Measurements from ENCODE around the gene SLC12A8.

The SLC12A8 gene

GRCh38 chr3:125069968-125070745 is 142.4 kb downstream of the SLC12A8 start:
- DNase-seq, result no peak

DNA sequence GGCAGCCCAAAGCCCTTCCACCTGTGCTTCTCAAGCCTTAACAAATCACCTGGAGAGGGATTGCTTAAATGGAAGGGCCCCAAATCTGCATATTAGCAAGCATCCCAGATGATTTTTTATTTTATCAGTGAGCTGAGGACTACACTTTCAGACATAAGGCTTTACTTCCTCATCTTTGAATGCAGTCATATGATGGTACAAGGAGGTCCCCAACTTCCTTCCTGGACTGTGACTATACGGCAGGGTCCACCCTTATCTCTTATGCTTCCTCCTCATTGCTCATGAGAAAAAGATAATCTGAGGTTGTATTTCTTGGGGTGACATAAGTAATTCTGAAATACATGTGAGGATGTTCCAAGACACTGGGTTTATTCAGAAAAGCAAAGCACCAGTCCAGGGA is 143.1 kb downstream of the SLC12A8 start:
- DNase-seq, result no peak

GRCh38 chr3:125068265-125068664 is 144.3 kb downstream of the SLC12A8 start:
- no peak for DNase-seq

- no peak for DNase-seq
These were observed 145.3 kb downstream of the SLC12A8 start for GRCh38 chr3:125067225-125067624.

DNA sequence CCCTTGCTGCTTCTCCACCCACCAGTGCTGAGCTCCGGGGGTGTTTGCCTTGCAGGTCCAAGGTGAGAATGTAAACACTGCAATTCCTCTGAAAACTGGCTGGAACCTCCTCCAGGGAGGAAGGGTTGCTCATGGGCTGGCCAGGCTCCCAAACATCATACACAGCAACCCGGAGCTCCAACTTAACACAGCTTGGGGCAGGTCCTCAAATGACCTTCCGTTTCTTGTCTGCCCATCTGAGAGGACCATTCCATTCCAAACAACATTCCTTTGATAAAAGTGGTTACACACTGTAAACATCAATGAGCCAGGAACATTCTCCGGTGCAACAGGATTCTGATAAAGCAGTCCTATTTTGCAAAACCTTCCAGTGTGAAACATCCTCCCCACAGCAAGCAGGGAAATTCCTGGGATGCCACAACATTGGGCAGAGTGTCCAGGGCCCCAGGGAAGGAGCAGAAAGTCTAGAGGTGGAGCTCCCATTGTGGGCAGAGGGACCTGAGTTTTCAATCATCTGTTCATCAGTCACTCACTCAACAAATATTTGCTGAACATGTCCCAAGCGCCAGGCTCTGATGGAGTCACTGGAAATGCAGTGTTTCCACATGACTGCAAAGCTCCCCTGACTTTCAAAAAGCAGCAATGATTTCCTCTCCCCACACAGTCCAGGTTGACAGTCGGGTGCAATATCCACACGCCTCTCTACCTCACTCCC is 149.5 kb downstream of the SLC12A8 start:
- DNase-seq, result no peak

- no peak for DNase-seq
These were observed 150.9 kb downstream of the SLC12A8 start for GRCh38 chr3:125061646-125062045.

DNA sequence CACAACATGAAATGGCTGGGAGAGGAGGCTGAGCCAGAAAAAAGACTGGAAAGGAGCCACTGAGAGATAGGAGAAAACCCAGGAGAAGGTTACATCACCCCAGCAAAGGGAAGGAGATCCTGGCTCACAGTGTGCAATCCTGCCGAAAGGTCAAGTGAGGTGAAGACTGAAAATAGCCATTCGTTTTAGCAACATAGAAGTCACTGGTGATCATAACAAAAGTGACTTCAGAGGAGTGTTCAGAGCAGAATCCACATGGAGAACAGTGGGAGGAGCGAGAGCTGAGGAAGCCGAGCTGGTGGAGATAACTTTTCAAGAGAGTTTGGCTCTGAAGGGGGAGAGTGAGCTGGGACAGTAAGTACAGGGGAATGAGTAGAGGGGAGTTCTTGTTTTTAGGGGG is 151.4 kb downstream of the SLC12A8 start:
- no peak for DNase-seq

DNA sequence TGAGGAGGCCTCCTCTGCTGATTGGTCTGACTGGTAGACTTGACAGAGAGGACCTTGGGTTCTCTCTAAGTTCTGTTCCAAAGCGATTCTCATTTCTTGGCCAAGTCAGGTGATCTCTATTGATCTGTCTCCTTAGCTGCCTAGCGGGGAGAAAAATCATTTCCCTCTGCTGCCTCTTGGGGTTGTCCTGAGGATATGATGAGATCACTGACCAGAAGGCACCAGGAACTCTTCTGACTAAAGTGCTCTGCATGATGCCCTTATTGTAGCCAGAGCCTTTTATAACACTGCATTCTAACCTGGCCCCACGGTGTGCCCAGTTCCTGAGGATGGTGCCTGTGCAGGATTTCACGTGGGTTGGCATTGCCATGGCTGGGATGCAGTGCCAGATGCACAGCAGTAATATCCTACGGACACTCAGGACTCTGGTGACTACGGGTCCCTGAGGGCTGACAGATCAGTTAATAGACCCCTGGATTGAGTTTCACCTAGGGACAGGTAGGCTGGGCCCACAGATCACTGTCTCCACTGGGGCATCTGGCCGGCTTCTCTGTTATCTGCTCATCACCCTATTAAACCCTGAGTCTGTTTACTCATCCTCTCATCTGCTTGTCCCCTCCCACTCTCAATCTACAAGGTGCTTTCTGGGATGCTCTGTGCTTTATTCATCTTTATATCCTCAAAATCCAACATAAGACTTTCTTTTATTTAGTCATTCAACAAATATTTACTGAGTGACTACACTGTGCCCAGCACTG is 152.9 kb downstream of the SLC12A8 start:
- no peak for DNase-seq

GRCh38 chr3:125058959-125059358 is 153.6 kb downstream of the SLC12A8 start:
- no peak for DNase-seq

DNA sequence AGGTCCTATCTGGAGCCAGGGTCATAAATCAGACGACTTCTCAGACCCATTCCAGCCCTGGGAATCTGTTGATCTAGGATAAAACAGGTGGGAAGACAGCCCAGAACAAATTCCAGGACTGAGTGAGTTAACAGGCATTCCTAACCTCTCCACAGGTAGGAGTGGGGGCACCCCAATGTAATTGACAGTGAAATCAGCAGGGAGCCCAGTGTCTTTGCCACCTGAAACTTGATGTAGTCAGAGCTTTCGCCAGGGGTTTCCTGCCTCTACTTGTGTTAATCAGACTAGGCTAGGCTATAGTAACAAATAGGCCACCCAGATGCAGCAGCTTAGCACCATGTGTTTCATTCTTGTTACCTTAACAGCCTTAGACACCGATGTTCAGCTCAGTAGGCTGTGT is 154.0 kb downstream of the SLC12A8 start:
- DNase-seq, result no peak

GRCh38 chr3:125057186-125057850 is 155.2 kb downstream of the SLC12A8 start:
- no peak for DNase-seq

GRCh38 chr3:125055913-125056745 is 156.4 kb downstream of the SLC12A8 start, which contains the start of gene HEG1:
HEG1 (minus strand) TSS chr3:125055997; CDS start chr3:125055890, 107 bp downstream.
- no peak for DNase-seq

DNA sequence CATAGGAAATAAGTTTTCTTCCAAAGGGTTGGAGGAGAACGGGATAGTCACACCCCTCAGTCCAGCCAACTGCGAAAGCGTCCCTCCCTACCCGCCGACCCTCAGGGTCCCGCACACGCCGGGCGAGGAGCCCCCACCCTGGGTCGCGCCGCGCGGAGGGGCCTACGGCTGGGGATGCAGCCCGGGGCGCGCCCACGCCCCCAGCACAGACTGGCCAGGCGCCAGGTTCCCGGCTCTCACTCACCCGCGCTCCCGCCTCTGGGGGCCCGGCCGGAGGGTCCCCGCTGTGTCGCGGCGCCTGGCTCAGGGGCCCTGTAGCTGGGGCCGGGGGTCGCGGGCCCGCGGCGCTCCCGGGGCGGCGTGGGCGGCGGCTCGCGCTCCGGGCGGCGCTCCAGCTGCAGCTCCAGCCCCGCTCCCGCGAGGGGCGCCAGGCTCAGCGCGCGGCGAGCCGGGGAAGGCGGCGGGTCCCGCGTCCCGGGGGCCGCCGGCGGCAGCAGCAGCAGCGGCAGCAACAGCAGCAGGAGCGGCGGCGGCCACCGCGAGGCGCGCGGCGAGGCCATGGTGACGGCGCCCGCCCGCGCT is 157.1 kb downstream of the SLC12A8 start:
- DNase-seq, result no peak

DNA sequence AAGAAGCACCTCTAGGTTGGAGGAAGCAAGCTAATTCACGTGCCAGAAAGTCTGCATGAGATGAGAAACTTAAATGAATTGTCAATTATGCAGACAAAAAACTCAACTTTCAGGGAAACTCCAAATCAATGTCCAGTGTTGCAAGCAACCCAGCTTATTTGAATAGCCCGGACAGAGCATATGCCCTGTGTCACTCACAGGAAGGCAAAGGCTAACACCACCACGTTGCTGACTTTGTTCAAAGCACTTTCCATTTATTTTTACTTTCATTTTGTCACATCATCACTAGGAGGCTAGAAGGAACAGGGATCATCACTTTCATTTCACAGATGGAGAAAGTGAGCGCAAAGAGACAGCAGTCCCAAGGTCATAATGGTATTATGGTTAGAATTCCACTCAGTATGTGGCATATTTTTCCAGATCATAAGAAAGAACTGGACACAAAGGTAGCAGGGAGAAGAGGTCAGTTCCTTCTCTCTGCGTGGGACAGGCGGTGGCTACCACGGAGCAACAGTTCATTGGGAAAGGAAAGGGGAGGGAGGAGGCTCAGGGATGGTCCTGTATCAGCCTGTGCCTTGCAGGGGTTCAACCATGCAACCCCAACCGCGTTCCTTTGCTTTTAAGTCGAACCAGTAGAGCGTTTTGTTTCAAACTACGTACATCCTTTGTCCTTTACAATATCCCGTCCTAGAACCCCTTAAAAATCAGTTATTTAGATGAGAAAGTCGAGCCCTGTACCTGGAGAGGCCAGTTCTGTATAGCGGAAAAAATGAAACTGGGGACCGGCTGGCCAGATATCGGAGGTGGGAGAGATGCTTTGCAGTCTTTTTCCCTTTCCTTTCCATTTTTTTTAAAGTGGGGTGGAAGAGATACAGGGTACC is 157.9 kb downstream of the SLC12A8 start:
- no peak for DNase-seq

GRCh38 chr3:125054062-125054448 is 158.5 kb downstream of the SLC12A8 start:
- no peak for DNase-seq

GRCh38 chr3:125053304-125053699 is 159.2 kb downstream of the SLC12A8 start:
- DNase-seq, result no peak

GRCh38 chr3:125052624-125053303 is 159.8 kb downstream of the SLC12A8 start:
- DNase-seq, result no peak

GRCh38 chr3:125051715-125052581 is 160.6 kb downstream of the SLC12A8 start:
- DNase-seq, result no peak

DNA sequence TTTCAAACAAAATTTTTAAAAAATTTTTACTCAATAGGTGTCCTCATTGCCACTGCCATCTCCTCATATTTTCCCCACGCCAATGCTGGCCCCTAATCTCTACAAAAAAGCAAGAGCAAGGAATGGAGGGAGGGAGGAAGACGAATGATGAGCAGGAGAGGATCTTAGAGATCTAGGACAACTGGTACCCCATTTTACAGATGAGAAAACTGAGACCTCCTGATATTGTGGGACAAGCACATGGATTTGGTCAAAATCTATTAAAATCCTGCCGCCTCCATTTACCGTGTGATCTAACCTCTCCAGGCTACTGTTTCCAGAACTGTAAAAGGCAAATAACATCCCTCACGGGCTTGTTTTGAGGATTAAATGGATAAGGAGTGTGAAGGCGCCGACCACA is 161.3 kb downstream of the SLC12A8 start:
- DNase-seq, result no peak
